ENCODE results near the gene CTBP2.

The CTBP2 gene

DNA sequence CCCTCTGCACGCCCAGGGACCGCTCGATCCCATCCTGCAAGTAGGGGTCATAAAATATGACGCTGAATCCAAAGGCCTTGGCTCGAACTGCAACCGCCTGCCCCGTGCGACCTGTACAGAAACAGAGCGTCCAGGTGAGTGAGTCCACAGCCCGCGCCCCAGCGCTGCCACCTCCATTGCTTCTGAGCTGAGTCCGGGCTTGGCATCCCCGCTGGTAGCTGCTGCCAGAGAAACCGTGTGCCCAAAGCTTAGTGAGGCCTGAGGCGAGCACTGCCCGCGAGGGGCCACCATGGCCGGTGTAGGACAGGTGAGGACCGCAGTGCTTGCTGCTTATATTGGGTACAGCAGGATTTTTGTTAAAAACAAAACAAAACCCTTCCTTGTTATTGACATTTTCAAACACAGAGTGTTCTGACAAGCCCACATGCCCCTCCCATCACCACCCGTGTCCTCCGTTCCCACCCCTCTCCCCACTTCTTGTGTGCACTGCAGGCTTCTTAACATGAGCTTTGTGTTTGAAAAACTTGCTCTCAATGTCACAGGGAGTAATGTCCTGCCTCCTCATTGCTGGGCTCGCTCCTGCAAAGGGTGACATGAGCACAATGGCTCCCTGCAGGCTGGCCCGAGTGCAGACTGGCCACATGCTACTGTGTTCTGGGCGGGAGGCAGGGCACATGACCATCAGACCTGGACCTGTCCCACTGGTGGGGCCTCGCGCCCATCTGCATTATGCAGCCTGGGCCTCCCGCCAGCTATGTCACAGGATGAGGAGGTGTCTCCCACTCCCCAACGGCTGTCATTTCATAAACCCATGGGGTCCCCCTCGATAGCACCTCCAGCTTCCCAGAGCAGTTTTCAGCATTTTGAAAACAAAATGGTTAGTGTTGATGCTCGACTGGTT, 165.5 kb downstream of the CTBP2 start:
- Mint-ChIP-seq H3K36me3 (ENCODE audit: low read depth) (peaks cover 75% of the 10 kb centered on the region), H3K4me3 (no peak overlapping the region), H3K27me3 (ENCODE audit: low read depth) (no peaks in the 10 kb centered on the region), H3K4me1 (no peaks in the 10 kb centered on the region), H3K9me3 (no peaks in the 10 kb centered on the region), H3K27ac (no peak overlapping the region)
- no peak for TF ChIP-seq CTCF (IDR thresholded peaks at IDR 0.05; ENCODE audit: unreplicated experiment in 3 of 3)

DNA sequence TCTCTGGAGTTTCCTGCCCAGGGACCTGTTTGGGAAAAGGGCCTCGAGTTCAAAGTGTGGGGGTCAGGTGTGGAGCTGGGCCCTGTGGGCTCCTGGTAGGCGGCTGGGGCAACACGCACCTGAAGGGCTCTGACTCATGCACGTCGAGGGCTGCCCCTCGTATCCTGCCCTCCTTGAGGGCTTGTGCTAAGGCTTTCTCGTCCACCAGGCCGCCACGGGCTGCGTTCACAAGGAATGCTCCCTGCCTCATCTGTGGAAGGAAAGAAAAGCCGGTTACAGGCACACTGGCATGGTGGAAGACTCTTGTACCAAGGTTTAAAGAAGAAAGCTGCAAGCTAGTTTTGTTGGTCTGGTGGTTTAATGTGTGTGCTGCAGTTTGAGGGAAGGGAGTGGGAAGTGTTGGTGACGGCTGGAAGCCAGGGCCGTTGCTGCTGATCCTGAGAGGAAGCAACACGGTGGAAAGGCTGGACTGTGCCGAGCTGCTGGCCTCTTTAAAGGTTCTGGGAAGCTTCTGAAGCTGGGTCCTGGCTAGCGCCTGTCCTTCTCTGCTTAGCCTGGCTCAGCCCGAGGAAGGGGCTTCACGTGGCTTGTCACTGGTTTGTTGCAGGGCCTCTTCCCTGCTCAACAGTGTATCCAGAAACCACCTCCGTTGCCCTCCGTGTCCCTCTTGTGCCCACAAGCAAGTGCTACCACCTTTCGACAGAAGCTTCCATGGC, 166.5 kb downstream of the CTBP2 start:
- peaks cover 82% of the 10 kb centered on the region for H3K36me3 Mint-ChIP-seq (ENCODE audit: low read depth)
- no peak for TF ChIP-seq CTCF (IDR thresholded peaks at IDR 0.05; ENCODE audit: unreplicated experiment in 3 of 3)
- H3K9me3 Mint-ChIP-seq = no peaks in the 10 kb centered on the region
- no peaks in the 10 kb centered on the region for H3K4me1 Mint-ChIP-seq
- H3K4me3 Mint-ChIP-seq = no peak overlapping the region
- no peaks in the 10 kb centered on the region for H3K27me3 Mint-ChIP-seq (ENCODE audit: low read depth)
- no peak overlapping the region for H3K27ac Mint-ChIP-seq

- no peak for TF ChIP-seq CTCF (IDR thresholded peaks at IDR 0.05; ENCODE audit: unreplicated experiment in 3 of 3)
- Mint-ChIP-seq H3K27ac (no peak overlapping the region), H3K4me3 (no peak overlapping the region), H3K27me3 (ENCODE audit: low read depth) (no peaks in the 10 kb centered on the region), H3K9me3 (no peaks in the 10 kb centered on the region), H3K4me1 (no peaks in the 10 kb centered on the region), H3K36me3 (ENCODE audit: low read depth) (peaks cover 88% of the 10 kb centered on the region)
These were observed 167.0 kb downstream of the CTBP2 start for GRCh38 chr10:124993345-124993708.

DNA sequence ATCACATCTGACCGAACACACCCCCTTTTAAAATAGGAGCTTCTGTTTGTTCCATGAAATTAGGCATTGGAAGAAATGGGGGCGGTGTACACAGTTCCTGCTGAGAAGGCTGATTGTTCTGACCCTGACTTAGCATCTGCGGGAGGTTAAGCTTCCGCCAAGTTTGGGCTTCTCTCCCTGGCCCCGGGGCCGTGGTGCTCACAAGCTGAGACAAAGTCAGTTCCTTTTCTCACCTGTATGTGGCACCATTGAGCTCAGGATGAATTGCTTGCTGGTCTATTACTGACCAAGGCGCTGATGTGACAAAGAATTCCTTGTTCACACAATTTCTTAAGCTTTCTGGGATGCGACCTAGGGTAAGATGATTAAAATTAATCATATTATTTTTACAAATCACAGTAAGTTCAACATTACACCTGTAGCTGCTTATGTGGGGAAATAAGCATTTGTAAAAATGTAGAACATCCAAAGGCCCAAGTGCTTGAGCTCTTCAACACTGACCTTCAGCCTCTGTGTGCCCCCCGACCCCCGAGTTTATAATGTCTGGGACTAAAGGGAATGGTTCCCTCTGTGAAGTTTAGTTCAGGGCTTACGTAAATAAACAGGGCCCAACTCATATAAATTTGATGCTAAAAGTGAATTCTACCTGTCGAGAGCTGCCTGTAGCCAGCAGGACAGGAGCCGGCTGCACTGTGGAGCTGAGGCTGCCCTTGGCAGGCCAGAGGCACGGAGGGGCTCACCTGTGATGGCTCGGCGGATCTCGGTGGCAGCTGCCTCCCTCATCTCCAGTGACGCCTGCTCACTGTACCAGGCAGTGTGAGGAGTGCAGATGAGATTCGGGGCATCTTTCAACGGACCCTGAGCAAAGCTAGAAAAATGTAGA, 167.7 kb downstream of the CTBP2 start:
- H3K4me1 Mint-ChIP-seq = no peaks in the 10 kb centered on the region
- peak; percentile 54 to 68 (median 62) for TF ChIP-seq CTCF (IDR thresholded peaks at IDR 0.05; ENCODE audit: unreplicated experiment in 3 of 3)
- no peak overlapping the region for H3K4me3 Mint-ChIP-seq
- H3K9me3 Mint-ChIP-seq = no peaks in the 10 kb centered on the region
- H3K36me3 Mint-ChIP-seq (ENCODE audit: low read depth) = peaks cover 89% of the 10 kb centered on the region
- H3K27me3 Mint-ChIP-seq (ENCODE audit: low read depth) = no peaks in the 10 kb centered on the region
- H3K27ac Mint-ChIP-seq = peak overlapping the region in 1 of 3 experiments; percentile 55

- no peak for TF ChIP-seq CTCF (IDR thresholded peaks at IDR 0.05; ENCODE audit: unreplicated experiment in 3 of 3)
- Mint-ChIP-seq H3K36me3 (ENCODE audit: low read depth) (peaks cover 88% of the 10 kb centered on the region), H3K4me3 (no peak overlapping the region), H3K9me3 (no peaks in the 10 kb centered on the region), H3K27ac (no peak overlapping the region), H3K4me1 (no peaks in the 10 kb centered on the region), H3K27me3 (ENCODE audit: low read depth) (no peaks in the 10 kb centered on the region)
These were observed 168.5 kb downstream of the CTBP2 start for GRCh38 chr10:124991835-124992234.
